ENCODE results near the gene GNAS.

- TF ChIP-seq CTCF (IDR thresholded peaks at IDR 0.05) = peak; percentile 81 to 89 (median 86)
- TF ChIP-seq POLR2A (IDR thresholded peaks at IDR 0.05) = no peak
Observed at GRCh38 chr20:58870293-58871014, 17.9 kb downstream of the GNAS start.
